M059J (cell line): Measurements from ENCODE around the gene MAP4K1. TPM values are rescaled to one million over a fixed set of nuclear protein-coding genes. Genes with fewer than 3 reads are reported as not detected.

Experiments used
- DNase-seq: peaks from one replicate; pipeline ENCODE4 v3.0.0-alpha.2; 2012; ENCODE audit warnings: low read depth
- total RNA-seq: library from RNA; depleted of rRNA; stranded (reverse); fragments of >200 nt; shearing (Covaris generic); gene quantifications from 2 replicates; pipeline ENCODE4 v1.2.3, GENCODE V29; 2014; rRNA removed

MAP4K1 gene
- total RNA-seq, 1 experiment from 2014 or later = 0.22 TPM

DNA sequence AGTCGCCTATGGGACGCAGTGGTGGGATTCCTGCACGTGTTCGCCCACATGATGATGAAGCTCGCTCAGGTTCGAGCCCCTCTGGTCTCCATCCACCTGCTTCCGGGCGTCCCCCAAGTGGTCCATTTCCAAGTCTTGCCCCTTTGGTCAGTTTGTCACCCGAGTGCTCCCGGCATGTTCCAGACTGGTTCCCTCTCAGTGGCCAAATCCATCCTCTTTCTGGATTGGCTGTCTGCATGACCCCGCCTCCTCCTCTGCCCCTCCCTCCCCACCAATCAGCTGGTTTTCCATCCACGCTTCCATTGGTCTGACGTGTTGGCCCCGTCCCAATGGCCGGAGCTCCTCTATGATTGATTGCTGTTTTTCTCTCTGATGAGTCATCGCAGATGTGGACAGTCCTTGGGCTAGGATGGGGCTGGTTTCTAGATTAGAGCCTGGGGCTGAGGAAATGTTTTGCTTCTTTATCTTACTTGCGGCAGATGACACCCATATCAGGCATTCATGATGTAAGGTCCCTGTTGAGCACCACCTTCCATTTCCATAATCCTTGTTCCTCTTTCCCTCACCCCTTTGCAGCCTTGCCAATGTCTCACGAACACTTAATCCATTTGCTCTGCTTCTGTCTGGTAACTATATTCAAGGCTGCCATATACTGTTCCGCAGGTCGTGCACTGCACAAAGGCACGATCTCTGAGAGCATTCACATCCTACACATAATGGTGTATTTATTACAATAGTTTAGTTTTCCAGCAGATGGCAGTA lies 73.8 kb downstream of the MAP4K1 start:
- DNase-seq = peak; percentile 97

DNA sequence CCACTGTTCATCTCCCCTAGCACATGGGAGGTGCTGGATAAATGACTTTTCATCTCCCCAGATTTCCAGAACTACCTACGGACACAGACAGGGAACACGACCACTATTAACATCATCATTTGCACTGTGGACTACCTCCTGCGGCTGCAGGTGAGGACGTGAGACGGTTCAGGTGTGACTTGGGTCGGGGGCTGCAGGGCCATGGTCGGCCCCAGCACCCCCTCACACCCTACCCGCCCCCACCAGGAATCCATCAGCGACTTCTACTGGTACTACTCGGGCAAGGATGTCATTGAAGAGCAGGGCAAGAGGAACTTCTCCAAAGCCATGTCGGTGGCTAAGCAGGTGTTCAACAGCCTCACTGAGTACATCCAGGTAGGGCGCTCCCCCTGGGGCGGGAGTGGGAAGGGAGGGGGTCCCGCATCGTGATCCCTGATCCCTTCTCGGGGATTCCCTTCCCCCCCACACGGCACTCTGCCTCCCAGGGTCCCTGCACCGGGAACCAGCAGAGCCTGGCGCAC lies 74.4 kb downstream of the MAP4K1 start:
- no peak for DNase-seq

DNA sequence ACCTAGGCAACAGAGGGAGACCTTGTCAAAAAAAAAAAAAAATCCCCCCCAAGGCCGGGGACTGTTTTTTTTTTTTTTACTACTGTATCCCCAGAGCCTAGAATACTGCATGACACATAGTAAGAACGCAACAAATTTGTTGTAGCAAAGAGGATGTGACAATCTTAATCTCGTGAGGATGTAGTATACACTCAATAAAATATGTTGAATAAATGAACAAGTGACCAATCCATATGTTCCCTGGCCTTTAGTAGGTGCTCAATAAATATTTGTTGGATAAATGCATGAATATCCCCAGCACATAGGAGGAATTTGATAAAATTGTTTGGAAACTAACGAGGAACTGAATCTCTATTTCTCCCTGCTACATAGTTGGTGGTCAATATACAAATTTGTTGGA lies 75.7 kb downstream of the MAP4K1 start:
- no peak for DNase-seq

DNA sequence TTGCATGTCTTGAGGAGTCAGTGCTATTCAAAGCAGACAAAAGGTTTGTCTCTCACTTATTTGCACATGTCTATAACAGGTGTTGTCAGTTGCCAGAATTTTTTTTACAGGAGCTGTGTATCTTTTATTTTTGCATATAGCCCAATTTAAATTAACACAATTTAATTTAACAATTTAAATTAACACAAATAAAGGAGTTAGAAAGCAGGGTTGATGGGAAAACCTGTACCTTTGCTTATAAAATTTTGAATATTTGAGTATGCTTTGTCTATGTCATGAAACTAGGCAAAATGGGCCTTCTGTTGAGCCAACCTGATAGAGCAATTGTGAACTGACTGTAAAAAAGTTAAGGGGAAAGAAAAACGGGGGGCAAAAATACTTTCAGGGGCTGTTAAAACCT lies 78.0 kb downstream of the MAP4K1 start:
- DNase-seq = no peak

DNA sequence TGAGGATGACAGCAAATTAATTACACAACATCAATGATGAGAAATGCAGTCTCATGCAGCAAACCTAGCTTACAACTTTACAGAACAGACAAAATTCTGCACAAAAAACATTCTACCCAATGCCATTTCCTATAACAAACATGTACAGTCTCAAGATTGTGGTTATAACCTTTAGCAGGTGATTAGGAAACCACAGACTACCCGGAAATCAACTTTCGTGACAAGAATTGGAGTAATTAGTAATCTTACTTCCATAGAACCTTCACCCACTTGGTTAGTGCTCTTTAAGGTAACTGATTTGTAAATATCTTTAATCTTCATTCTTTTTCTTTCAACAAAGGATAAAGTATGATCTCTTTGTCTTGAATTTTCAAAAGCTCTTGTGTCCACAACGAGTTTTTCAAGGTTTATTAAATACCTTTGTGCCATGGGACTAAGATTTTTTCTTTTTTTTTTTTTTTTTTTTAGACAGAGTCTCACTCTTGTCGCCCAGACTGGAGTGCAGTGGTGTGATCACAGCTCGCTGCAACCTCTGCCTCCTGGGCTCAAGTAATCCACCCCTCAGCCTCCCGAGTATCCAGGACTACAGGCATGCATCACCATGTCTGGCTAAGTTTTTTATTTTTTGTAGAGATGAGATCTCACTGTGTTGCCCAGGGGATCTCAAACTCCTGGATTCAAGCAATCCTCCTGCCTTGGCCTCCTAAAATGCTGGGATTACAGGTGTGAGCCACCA lies 78.8 kb downstream of the MAP4K1 start:
- DNase-seq = no peak

DNA sequence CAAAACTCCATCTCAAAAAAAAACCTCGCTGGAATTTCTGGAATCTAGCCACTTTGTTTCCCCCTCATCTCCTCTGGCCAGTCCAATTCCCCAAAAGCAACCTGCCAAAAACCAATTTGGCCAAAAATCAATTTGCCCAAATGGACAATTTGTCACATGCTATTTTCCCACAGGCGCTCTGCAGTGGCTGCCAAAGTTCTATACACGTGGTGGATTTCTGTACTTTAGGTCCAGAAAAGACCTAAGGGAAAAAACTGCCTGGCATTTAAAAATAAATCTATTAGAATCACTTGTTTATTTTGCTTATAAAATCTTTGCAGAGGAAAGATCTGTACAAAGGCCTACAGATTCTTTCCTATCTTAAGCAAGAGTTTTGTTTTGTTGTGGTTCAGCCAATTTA lies 79.4 kb downstream of the MAP4K1 start:
- peak; percentile 29 for DNase-seq

Other genes with a start within 250 kb of the MAP4K1 start
- 342 and 489 TPM in 2 replicates for gene PSMD8, start 243.4 kb downstream of the MAP4K1 start, total RNA-seq
- 0.64 TPM in 1 of 2 replicates, not detected in the other for gene GGN, start 229.9 kb downstream of the MAP4K1 start, total RNA-seq
- 1.7 and 3.5 TPM in 2 replicates for gene SPRED3, start 229.3 kb downstream of the MAP4K1 start, total RNA-seq
- gene FAM98C, start 214.9 kb downstream of the MAP4K1 start, total RNA-seq = 7.6 and 10.5 TPM in 2 replicates
- not detected in 2 replicates for gene RASGRP4, start 191.7 kb downstream of the MAP4K1 start, total RNA-seq
- not detected in 2 replicates for gene RYR1, start 184.3 kb downstream of the MAP4K1 start, total RNA-seq
- gene EIF3K, start 1.2 kb upstream of the MAP4K1 start, total RNA-seq = 615 and 648 TPM in 2 replicates
- gene ACTN4, start 29.7 kb upstream of the MAP4K1 start, total RNA-seq = 271 and 536 TPM in 2 replicates
- 1.0 TPM in 2 replicates for gene CAPN12, start 126.5 kb upstream of the MAP4K1 start, total RNA-seq
- not detected in 2 replicates for gene LGALS7, start 155.6 kb upstream of the MAP4K1 start, total RNA-seq
- gene LGALS7B, start 171.2 kb upstream of the MAP4K1 start, total RNA-seq = not detected in 2 replicates
- gene LGALS4, start 195.0 kb upstream of the MAP4K1 start, total RNA-seq = not detected in 2 replicates
- 31.9 and 33.0 TPM in 2 replicates for gene ECH1, start 213.8 kb upstream of the MAP4K1 start, total RNA-seq
- 208 and 271 TPM in 2 replicates for gene HNRNPL, start 232.0 kb upstream of the MAP4K1 start, total RNA-seq